NB4 (cell line): Measurements from ENCODE around the gene OPA3.
A peak's percentile ranks its signal among the peaks of the same experiment; 100 is the strongest.

ENCODE experiments used
- DNase-seq: peaks from one replicate; pipeline ENCODE4 v3.0.0; 2010; ENCODE audit warnings: low read depth
- H3K4me3 ChIP-seq: one replicate; pipeline ENCODE4 v1.5.1; 2011; ENCODE audit warnings: mild to moderate bottlenecking, low read depth, low read length, moderate library complexity
- CTCF ChIP-seq: IDR thresholded peaks from one replicate; pipeline ENCODE4 v1.5.1; 2012; ENCODE audit warnings: low read depth, low read length
- MAX ChIP-seq: IDR thresholded peaks from 2 replicates; pipeline ENCODE4 v1.6.1; 2011; ENCODE audit warnings: low read depth, low read length
- MYC ChIP-seq: IDR thresholded peaks from 2 replicates; pipeline ENCODE4 v1.6.1; 2011; ENCODE audit warnings: low read depth, low read length
- POLR2A ChIP-seq: IDR thresholded peaks from 2 replicates; pipeline ENCODE4 v1.6.1; 2011; ENCODE audit warnings: mild to moderate bottlenecking; ENCODE audit not compliant: insufficient read length; ENCODE audit errors: extremely low read depth

OPA3 gene

GRCh38 chr19:45492627-45493470 lies 91.8 kb downstream of the OPA3 start:
- H3K4me3 ChIP-seq: peak overlapping the region; percentile 46
- no peak for TF ChIP-seq MAX
- TF ChIP-seq MYC: no peak
- TF ChIP-seq CTCF: no peak
- no peak for TF ChIP-seq POLR2A
- DNase-seq: peak; percentile 55

- TF ChIP-seq POLR2A: no peak
- TF ChIP-seq MYC: no peak
- TF ChIP-seq CTCF: no peak
- TF ChIP-seq MAX: no peak
- no peak overlapping the region for H3K4me3 ChIP-seq
- no peak for DNase-seq
Observed at GRCh38 chr19:45492137-45492626, 92.4 kb downstream of the OPA3 start.

- H3K4me3 ChIP-seq: no peak overlapping the region
- TF ChIP-seq CTCF (no peak), MAX (no peak), MYC (no peak), POLR2A (no peak)
- DNase-seq: no peak
Observed at GRCh38 chr19:45489216-45489855, 95.3 kb downstream of the OPA3 start.

- H3K4me3 ChIP-seq: no peak overlapping the region
- no peak for TF ChIP-seq CTCF
- TF ChIP-seq POLR2A: no peak
- TF ChIP-seq MYC: no peak
- TF ChIP-seq MAX: no peak
- DNase-seq: no peak
Observed at GRCh38 chr19:45488708-45489107, 95.9 kb downstream of the OPA3 start.

GRCh38 chr19:45485305-45486077 lies 99.1 kb downstream of the OPA3 start:
- TF ChIP-seq CTCF (peak; percentile 71), MYC (peak; percentile 43; the same call in 1 of the 2 replicates), MAX (peak; percentile 36; the same call in 1 of the 2 replicates), POLR2A (no peak)
- DNase-seq: peak; percentile 91
- H3K4me3 ChIP-seq: peak overlapping the region; percentile 52
